T-helper 2 cell treated with Interferon-gamma antibody and Interleukin-4, amounts not matched to agents 100 ng/mL and 5 ng/mL, for 36 hours (primary cell): ENCODE results near the gene KIRREL3. TPM values are rescaled to one million over a fixed set of nuclear protein-coding genes. Genes with fewer than 3 reads are reported as not detected.

Experiments used
- intact Hi-C: fragments of 100-400 bp; cut with micrococcal nuclease; formaldehyde crosslinking; loops from one replicate; pipeline ENCODE4 v1.15.1; 2023
- total RNA-seq: library from RNA; stranded (reverse); gene quantifications from 2 replicates; pipeline ENCODE4 v1.2.3, GENCODE V29; 2022

The KIRREL3 gene
- total RNA-seq, 1 donor from 2014 or later: not detected

DNA sequence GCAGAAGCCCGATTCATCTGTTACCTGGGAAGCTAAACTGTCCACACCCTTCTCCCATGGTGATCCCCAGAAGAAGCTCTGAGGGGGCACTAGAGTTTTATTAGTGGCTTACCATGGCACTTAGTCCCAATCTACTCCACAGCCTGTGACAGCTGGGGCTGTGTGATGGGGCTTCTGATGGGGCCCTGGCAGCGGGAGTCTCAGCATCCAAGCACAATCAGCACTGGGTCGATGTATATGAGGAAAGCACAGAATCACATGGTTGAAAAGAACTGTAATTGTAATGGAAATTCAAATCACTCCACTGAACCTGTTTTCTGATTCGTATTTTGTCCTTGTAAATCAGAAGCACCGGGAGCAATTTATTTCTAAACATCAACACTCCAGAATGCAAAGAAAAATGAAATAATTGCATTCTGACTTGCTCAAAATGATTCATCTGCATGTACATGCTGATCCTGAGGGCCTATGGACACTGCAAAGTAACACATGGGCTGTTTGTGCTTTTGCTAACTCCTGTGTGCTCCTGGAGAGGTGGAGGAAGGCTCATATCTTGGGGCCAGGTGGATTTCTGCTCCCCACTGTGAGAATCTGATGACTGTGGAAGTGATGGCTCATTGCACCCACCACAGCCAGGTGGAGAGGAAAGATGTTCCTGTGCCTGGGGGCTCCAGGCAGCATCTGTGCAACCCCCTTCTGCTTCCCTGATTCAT is 203.0 kb downstream of the KIRREL3 start:
- intact Hi-C loops: no loop called here

DNA sequence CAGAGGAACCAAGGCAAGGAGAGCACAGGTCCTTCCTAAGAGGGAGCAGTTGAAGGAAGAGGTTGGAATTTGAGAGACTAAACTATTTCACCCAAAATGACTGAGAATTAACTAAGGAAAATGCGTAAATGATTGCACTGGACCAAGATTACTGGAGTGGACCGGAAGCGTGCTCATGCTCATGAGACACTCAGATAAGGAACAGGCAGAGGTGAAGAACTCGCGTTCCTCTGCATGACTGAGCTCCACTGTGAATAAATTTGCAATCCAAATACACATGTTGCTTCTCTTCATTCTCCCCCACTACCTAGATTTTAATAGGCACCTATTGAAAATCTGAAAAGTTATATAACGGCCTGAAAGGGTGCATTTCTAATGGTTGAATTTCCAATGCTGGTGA is 207.0 kb downstream of the KIRREL3 start:
- intact Hi-C loops: no loop called here

DNA sequence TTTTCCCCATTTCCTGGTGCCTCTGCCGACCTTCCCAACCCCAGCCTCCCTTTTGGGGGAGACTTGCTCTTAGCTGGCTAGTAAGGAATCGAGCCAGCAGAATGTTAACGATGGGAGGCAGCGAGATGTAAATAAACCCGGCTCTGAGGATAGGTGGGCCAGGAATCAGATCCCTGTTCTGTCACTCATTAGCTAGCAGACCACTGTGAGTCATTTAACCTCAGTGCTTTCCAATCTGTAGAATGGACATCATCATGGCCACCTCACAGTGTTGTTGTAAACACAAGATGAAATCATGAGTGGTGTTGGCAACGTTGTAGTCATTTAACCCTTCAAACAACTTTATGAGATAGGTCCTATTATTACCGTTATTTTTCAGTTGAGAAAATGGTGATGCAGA is 208.6 kb downstream of the KIRREL3 start:
- intact Hi-C loops: no loop called here

DNA sequence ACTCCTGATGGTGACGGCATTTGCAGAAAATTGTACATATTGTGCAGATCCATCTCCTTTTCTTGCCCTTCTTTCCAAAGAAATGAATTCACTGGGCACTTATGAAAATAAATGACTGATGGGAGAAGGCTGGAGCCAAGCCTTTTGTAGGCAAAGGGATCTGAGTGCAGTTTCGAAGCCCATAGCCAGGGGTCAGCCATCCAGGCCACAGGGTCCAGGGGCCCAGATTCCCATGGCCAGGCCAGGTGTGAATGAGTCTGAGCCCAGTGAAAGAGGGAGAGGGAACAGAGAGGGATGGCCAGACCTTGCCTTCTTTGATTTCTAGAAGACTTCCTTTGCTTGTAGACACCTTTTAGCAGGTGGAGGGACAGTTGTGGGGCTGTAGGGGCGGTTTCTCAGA is 209.1 kb downstream of the KIRREL3 start:
- intact Hi-C loops: no loop called here

DNA sequence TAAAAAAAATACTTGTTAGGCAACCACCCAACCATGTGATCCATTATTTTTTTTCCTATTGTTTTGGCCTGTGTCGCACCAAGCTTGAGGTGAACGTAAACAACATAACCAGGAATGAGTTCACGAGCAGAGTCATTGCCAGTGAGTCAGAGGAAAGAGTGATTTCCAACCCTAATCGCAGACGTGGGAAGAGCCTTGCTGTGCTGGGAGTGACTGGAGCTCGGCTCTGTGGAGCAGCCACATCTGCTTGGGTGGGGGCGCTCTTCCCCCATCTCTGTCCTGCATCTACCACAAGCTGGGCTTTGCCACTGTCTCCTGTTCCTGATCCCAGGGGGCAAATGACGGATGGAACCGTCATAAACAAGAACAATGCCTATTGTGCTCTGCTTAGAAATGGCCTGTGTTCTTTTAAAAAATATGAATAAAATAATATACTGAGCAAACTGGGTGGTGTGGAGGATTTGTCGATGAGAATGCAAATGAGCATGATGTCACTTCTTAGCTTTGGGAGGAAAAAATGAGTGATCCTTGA is 210.0 kb downstream of the KIRREL3 start:
- intact Hi-C loops: no loop called here

DNA sequence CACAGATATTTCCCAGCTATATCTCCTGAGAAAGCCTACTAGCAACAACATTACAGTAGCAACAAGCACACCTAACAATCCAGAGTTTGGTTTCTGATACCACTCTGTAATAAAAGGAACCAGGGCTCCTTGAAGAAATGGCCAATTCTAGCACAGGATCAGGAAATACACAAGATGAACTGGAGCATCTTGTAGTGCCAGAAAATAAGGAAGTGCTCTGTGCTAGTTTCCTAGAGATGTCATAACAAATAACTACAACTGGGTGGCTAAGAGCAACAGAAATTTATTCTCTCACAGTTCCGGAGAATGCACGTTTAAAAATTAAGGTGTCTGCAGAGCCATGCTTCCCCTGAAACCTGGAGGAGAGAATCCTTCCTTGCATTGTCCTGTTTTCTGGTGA is 217.8 kb downstream of the KIRREL3 start:
- intact Hi-C loops: no loop called here

DNA sequence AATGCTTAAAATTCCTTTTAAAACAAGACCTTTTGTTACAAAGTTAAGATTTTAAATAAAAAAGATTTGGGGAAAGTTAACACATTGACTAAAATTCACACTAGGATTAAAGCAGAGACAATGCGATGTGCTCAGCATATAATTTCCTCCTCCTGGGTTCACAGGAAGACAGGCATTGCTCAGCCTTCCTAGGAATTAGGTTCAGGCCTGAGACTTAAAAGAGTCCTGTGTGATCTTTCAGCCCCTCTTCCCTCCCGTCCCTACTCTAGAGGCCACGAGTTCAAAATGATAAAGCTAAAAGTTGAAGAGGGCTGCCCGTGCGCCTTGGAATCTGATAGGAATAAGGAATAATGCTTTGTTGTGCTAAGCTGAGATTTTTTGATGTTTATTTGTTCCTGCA is 218.6 kb downstream of the KIRREL3 start:
- intact Hi-C loops: no loop called here

DNA sequence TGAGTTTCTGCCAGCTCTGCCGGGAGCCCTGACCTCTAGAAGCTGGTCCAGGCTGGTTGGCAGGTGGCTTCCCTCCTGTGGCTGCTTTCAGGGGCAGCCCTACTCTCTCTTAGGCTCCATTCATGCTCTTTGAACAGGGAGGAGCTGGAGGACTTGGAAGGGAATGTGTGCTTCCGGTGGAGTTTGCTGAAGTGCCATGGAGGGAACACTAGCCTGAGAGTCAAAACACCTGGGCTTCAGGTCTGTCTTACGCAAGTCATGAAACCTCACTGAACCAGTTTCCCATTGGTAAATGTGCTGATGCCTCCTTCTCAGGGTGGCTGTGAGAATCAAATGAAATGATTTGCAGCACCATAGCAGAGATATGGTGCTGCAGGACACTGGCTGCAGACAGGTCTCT is 224.5 kb downstream of the KIRREL3 start:
- intact Hi-C loops: no loop called here

DNA sequence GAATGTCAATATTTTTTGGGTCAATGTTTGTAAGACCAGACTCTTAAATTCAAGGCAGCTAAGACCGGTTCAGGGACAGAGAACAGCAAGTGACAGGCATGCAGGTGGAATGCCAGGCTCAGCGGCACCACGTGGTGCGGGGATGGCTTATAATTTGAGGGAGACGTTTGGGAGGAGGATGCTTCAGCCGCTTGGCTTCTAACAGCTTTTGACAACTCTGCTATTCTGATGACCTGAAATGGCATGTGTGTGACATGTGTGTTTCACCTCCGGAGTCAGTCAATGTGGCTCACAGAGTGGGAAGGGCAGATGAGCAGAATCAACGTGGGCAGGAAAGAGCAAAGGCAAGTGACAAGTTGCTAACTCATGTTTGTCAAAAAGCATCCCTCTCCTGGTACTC is 228.3 kb downstream of the KIRREL3 start:
- intact Hi-C loops: no loop called here

DNA sequence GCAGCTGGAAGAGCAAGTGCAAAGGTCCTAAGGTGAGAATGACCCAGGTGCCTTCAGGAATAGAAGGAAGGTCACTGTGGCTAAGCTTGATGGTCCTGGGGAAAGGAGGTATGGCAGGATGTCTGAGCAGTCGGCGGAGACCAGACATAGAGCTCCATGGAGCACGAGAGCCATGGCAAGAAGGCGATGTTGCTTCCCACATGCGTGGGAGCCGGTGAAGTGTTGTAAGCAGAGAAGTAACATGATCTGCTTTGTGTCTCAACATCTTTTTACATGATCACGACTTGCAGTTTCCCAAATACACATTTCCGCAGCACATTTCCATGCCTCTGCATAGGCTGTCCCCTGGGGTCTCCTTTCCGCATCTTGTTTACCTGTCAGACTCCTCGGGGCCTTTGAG is 231.9 kb downstream of the KIRREL3 start:
- intact Hi-C loops: no loop called here

DNA sequence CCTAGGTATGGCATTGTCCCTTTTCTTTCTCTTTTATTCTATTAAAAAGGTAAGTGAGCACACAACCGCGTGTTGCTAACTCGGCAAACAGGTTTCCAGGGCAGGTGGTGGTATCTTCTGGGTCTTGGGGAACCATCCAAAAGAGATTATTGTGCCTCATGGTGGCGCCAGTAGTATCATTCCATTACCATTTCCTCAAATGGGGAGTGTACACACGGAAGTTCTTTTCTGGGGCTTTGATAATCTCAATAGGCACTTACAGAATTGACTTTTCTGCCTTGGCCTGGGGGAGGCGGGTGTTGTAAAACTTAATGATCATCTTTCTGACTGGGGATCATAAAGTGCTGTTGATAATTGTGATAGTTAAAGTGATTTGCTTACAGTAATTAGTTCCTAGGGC is 234.1 kb downstream of the KIRREL3 start:
- intact Hi-C loops: no loop called here

DNA sequence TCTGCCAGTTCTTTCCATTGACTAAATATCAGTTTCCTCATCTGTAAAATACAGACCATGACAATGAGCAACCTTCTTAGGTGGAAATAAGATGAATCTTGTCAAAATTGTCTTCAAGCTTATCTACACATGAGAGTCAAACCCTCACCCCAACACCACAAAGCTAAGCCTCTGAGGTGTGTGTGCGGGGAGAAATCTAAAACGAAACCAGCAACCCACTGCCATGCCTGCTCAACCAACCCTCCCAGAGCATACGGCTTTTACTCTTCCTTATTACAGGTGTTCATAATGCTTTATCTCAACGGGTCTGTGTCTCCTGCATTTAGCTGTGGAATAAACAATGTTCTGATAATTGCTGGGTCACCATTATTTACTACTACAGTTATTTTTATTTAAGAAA is 235.4 kb downstream of the KIRREL3 start:
- intact Hi-C loops: no loop called here

DNA sequence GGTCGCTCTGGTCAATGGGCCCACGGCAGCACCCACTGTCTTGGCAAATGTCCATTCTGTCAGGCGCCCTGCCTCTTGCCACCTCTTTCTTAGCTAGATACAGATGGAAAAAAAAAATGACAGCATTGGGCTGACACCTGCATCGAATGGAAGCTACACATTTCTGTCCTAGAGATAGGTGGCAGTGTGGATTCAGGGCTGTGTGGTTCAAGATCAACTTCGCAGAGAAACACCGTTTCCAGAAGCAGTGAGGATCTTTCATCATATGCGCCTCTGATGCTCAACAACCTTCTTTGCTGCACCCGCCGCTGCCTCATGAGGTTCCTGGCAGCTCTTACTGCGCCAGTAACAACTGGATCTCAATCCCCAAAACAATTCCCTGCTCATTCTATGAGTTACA is 236.3 kb downstream of the KIRREL3 start:
- intact Hi-C loops: no loop called here

DNA sequence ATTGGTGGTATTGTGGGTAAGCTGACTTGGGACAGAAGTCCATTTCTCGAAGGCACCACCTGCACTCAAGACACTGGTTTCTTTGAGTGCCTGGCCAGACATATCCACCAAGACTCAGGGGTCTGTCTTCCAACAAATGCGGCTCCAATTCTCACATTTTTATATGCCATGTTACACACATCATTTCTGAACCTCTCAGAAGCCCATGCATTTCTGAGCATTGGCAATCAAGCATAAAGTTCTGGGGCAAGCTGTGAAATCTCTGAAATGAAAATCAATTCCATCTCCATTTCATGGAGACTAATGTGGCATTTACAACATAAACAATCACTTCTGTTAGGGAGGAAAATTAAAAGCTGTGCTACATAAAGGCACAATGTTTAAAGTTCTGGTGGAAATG is 243.7 kb downstream of the KIRREL3 start:
- intact Hi-C loops: no loop called here

DNA sequence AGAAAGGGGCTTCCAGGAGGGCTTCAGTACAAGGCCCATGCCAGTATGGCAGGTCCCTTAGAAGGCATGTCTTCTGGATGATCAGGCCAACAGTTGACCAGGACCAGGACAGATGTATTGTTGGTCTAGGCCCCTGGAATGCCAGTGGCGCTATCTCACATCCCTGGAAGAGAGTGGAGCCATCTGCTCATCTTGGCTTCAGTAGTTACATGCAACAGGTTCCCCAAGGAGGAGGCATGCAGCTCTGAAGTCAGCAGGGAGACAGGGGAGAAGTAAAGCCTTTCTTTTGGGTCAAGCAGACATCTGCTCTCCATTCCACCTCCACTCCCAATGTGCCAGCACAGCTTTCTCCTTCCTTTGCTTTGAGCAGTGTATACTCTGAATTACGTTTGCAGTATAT is 244.1 kb downstream of the KIRREL3 start:
- intact Hi-C loops: no loop called here

DNA sequence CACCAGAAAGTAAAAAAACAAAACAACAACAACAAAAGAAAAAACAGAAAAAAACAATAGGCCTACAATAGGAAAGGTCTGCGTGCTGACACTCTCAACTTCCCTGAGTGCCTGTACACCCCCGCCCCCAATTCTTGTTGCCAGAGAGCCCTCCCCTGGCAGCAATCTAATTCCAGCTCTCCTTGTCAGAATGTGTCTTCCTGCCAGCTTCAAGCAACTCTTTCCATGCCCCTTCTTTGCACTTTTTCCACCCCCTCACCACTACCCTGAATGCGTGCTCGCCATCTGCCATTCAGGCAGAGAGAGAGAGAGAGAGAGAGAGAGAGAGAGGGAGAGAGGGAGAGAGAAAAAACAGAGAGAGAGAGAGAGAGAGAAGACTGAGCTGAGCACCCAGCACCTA is 245.0 kb downstream of the KIRREL3 start:
- intact Hi-C loops: no loop called here

DNA sequence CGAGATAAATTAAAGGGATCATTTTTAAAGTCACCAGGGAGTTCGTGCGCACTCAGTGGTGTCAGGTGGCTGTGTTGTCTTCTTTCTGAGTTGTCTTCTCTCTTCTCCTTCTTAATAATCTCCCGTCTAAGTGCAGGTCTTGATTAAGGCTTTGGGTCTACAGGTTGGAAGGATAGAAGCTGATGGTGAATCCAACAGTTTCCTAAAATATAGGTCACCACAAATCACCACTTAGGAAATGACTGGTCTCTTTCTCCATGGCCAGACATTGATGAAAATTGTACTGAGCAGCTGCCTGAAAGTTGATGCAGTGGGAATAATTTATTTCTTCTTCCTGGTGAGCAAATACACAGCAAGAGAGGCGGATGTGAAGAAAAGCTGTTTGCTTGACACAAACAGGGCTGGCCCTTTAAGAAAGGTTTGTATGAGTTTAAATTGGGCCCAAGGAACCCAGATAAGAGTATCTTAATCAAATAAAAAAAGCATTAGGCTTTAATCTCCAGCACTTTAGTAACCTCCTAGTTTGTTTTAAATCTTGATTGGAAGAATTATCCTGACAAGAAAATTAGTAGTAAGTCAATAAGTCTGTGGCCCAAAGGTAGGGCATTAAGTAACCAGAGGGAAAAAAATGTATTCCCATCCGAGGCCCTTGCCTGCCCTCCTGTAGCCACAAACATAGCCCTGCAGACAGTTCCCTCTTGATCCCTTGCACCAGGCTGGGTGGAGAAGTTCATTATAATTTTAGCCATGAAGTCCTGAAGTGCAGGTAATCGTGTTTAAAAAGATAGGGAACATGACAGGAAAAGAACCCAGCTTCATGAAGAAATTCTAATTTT is 245.8 kb downstream of the KIRREL3 start:
- intact Hi-C loops: no loop called here

DNA sequence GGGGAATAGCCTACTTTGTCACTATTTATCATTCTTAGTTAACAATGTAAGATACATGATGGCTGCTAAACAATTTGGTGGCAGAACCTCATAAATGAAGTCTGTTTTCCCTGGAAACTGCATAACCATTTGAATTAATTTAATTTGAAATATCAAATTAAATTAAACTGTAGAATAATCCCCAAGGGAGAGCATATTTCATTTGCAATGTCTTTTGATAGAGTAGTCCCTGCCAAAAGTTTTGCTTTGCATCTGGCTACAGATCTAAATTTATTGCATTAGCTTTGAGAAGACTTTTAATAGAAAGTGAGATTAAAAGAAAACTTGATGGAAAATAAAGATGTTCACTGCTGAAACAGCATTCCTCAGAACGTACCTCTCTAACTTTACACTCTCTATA is 246.6 kb downstream of the KIRREL3 start:
- intact Hi-C loops: no loop called here

DNA sequence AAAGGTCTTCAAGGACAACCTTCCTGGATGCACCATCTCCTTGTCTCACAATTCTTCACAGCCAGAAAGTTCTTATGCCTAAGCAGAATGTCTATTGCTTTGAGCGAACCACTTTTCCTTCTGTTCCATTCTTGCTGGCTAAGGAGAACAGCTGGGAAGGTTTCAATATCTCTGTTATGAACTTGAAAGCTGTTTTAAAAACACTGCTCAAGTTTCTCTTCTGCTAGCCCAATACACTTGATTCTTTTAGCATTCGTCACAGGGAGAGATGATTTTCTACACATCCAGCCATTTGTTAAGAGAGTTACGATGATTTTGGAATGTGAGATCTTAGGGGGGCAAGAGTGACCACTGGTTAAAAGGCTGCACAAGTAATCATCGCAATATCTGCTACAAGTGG is 249.3 kb downstream of the KIRREL3 start:
- intact Hi-C loops: no loop called here

DNA sequence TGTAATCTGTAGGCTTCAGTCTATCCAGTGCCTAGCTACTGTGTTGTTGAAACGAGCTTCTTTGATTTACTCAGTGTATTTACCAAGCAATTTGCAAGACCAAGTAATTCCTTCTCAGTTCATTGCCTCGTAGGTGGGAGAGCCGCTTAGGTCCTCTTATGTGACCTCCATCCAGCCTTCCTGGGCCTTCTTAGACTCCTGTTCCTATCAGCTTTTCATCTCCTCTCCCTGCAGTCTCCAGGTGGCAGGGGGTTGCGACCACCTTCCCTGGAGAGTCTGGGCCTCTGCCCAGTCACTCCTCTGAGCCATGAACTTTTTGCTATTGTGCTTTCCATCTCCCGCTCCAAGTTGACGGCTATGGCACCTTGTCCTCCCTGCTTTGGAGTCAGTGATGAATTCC is 251.8 kb downstream of the KIRREL3 start:
- intact Hi-C loops: no loop called here

DNA sequence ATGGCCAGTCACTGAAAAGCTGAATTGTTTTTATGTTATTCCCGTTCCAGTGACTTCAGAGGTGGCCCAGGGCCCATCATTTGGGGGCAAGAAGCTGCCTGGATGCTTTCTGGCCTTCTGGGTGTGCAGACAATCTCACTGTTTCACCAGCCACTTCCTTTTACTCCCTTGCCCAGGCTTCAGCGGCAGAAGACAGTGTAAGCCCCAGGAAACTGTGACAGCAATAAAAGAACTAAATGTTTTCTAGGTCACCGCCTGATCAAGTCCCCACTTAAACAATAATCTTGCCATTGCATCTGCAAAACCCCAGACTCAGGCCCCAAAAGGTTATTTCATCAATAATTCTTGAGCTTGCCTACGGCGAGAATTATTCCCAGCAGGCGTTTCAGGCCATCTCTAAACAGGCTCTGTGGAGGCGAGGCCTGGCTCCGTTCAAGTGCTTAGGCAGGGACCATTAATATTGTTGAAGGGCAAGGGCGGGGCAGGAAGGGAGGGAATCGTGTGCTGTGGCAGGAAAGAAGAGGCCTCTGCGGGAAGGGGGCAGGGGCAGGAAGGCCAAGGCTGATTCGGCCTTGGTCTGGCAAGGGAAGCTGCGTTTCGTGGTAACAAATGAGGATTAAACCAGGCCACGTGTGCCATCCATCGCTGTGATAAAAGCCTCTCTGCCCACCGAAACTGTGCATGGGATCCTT is 252.3 kb downstream of the KIRREL3 start:
- intact Hi-C loops: no loop called here

DNA sequence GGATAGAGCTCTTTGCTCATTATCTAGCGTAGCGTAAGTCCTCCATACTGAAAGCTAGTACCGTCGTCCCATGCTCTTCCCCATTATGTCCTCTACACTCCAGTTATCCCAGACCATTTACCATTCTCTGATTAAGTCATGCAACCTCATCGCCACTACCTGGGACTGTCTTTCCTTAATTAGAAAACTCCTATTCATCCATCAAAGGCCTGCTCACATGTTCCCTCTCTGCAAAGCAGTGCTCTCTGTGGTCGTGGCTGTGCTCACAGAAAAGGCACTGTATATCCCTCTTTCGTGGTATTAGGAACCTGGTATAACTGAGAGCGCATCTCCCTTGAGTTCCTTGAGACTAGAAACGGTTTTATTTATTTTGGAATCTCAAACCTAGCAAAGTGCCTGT is 253.3 kb downstream of the KIRREL3 start:
- intact Hi-C loops: no loop called here
